HepG2 (cell line): ENCODE measurements around the gene FECH. TPM values are rescaled to one million over a fixed set of nuclear protein-coding genes. Genes with fewer than 3 reads are reported as not detected.
A peak's percentile ranks its signal among the peaks of the same experiment; 100 is the strongest.

ENCODE experiments used
- ATAC-seq: fragments of 200-7000 bp; cut with Tn5 transposase; 3 replicates; pipeline ENCODE4 v1.9.1; 2020; ENCODE audit warnings: mild to moderate bottlenecking, moderate library complexity
- BruUV-seq: library from RNA; stranded (reverse); fragments of 400-500 nt; replicated peaks from 2 replicates; lab custom pipeline; 2021; lab: Mats Ljungman, UMichigan
- CTCF ChIA-PET: fragments of 300-600 bp; formaldehyde crosslinking; extraction: SDS; loops from one replicate; lab custom pipeline; 2021; ENCODE audit warnings: low total read pairs, inconsistent platforms, low intra/inter-chr PET ratio; lab: Yijun Ruan, JAX
- POLR2A ChIA-PET: fragments of 350-600 bp; sonication (Branson Sonifier 250); formaldehyde crosslinking; loops from one replicate; lab custom pipeline; 2020; ENCODE audit warnings: antibody characterized with exemption, inconsistent platforms; lab: Yijun Ruan, JAX
- DNase-seq: peaks from one replicate; pipeline ENCODE4 v3.0.0-alpha.2; 2015; ENCODE audit warnings: low spot score
- FAIRE-seq: peaks from 3 replicates; lab custom pipeline; 2011; peaks lifted over from hg19 to GRCh38; lab: Jason Lieb, UNC
- H2AFZ ChIP-seq: one replicate; pipeline ENCODE4 v1.6.1; 2011; ENCODE audit warnings: low read length, inconsistent platforms
- H3K27ac ChIP-seq: fragments of 300-600 bp; 3 replicates; pipeline ENCODE4 v1.8.0; 2011; ENCODE audit warnings: mixed run types, mild to moderate bottlenecking, mixed read lengths, low read length, inconsistent platforms; ENCODE audit not compliant: insufficient read depth; ENCODE audit errors: extremely low read length
- H3K27me3 ChIP-seq, 2 experiments: fragments of 200-600 bp in 1 of 2; 2 replicates in 1 of 2; 3 replicates in 1 of 2; pipeline versions ENCODE4 v1.6.0 to v1.8.0; 2011; ENCODE audit warnings: low read length in 2 of 2, mild to moderate bottlenecking in 2 of 2, moderate library complexity in 2 of 2, inconsistent platforms in 1 of 2; ENCODE audit not compliant: insufficient read depth in 2 of 2, control insufficient read depth in 1 of 2
- H3K36me3 ChIP-seq, 2 experiments: fragments of 200-600 bp in 1 of 2; replicated peaks in 1 of 2; 2 replicates in 1 of 2; 3 replicates in 1 of 2; pipeline versions ENCODE4 v1.5.1 to v1.8.0; 2011; ENCODE audit warnings: low read length in 2 of 2, inconsistent platforms in 1 of 2; ENCODE audit not compliant: insufficient read depth in 2 of 2, control insufficient read depth in 1 of 2
- H3K4me1 ChIP-seq: 2 replicates; pipeline ENCODE4 v1.5.1; 2012; ENCODE audit warnings: low read length, inconsistent platforms; ENCODE audit not compliant: insufficient read depth
- H3K4me2 ChIP-seq: 2 replicates; pipeline ENCODE4 v1.6.0; 2011; ENCODE audit warnings: low read depth, low read length, inconsistent platforms
- H3K4me3 ChIP-seq, 3 experiments: fragments of 200-600 bp in 1 of 3; sonication (generic), shearing (Covaris generic) in 1 of 3; replicated peaks in 1 of 3; 2 replicates each; pipeline ENCODE4 v1.5.1; 2011 to 2016; ENCODE audit warnings: low read length in 3 of 3, inconsistent platforms in 2 of 3, low read depth in 2 of 3, mild to moderate bottlenecking in 2 of 3, control low read depth in 1 of 3, mixed read lengths in 1 of 3; ENCODE audit not compliant: insufficient read depth in 1 of 3
- H3K79me2 ChIP-seq: one replicate; pipeline ENCODE4 v1.6.1; 2011; ENCODE audit warnings: low read length, inconsistent platforms; ENCODE audit not compliant: insufficient read depth
- H3K9ac ChIP-seq: 2 replicates; pipeline ENCODE4 v1.6.0; 2011; ENCODE audit warnings: mild to moderate bottlenecking, low read depth, low read length, inconsistent platforms; ENCODE audit not compliant: insufficient read depth
- H3K9me3 ChIP-seq: 2 replicates; pipeline ENCODE4 v1.5.1; 2012; ENCODE audit warnings: mild to moderate bottlenecking, low read length
- H4K20me1 ChIP-seq: 2 replicates; pipeline ENCODE4 v1.6.0; 2011; ENCODE audit warnings: inconsistent platforms, mild to moderate bottlenecking, low read length, moderate library complexity; ENCODE audit not compliant: insufficient read depth
- MZF1 ChIP-seq: sonication (generic); formaldehyde crosslinking; IDR thresholded peaks from 2 replicates; pipeline ENCODE4 v1.8.1; 2023; ENCODE audit warnings: mild to moderate bottlenecking, missing genetic modification reagents, borderline replicate concordance
- RAD21 ChIP-seq: fragments of 450-650 bp; formaldehyde crosslinking; IDR thresholded peaks from 2 replicates; pipeline ENCODE4 v1.5.0; 2020; ENCODE audit warnings: mild to moderate bottlenecking
- RARG ChIP-seq: sonication (generic); formaldehyde crosslinking; IDR thresholded peaks from 2 replicates; pipeline ENCODE4 v1.4.0; 2020; ENCODE audit warnings: low read depth, mild to moderate bottlenecking, missing genetic modification reagents
- RFXAP ChIP-seq: sonication (generic); formaldehyde crosslinking; IDR thresholded peaks from 2 replicates; pipeline ENCODE4 v1.4.0; 2020; ENCODE audit warnings: missing genetic modification reagents, borderline replicate concordance
- SRSF4 ChIP-seq: fragments of 200-400 bp; formaldehyde crosslinking; IDR thresholded peaks from one replicate; pipeline ENCODE4 v1.6.1; 2018; ENCODE audit warnings: mild to moderate bottlenecking, low read depth, low read length, moderate library complexity; ENCODE audit not compliant: poor library complexity, severe bottlenecking
- USF2 ChIP-seq, 2 experiments: sonication (generic) in 1 of 2; formaldehyde crosslinking in 1 of 2; IDR thresholded peaks; 2 replicates each; pipeline versions ENCODE4 v1.5.1 to v1.6.1; 2011 to 2020; ENCODE audit warnings: borderline replicate concordance in 1 of 2, low read depth in 1 of 2, low read length in 1 of 2, mild to moderate bottlenecking in 1 of 2, missing genetic modification reagents in 1 of 2, moderate library complexity in 1 of 2
- ZFP82 ChIP-seq: sonication (generic); formaldehyde crosslinking; IDR thresholded peaks from 2 replicates; pipeline ENCODE4 v1.5.1; 2020; ENCODE audit warnings: mild to moderate bottlenecking, missing genetic modification reagents, borderline replicate concordance
- in situ Hi-C: cut with HindIII; loops from 2 replicates; pipeline ENCODE4 v1.10.0; 2017; ENCODE audit warnings: low pct_unique_long_range_greater_than_20kb; ENCODE audit not compliant: extremely low pct_ligation_motif_present
- intact Hi-C: fragments of 100-400 bp; cut with micrococcal nuclease; formaldehyde crosslinking; loops from one replicate; pipeline ENCODE4 v1.10.0; 2022; ENCODE audit not compliant: unreplicated experiment
- polyA plus RNA-seq, 8 experiments: library from polyadenylated mRNA; depleted of rRNA in 3 of 8; stranded (reverse) in 7 of 8; unstranded in 1 of 8; fragments of >200 nt; fragmentation: Illumina TruSeq in 4 of 8; extraction: Trizol in 4 of 8; gene quantifications; 2 replicates each; pipeline versions ENCODE4 v1.2.1 to v1.2.3, GENCODE V29; 2011 to 2016; ENCODE audit warnings: low read depth in 4 of 8, missing spikeins in 1 of 8, mixed read lengths in 1 of 8; ENCODE audit not compliant: insufficient read depth in 1 of 8
- total RNA-seq, 5 experiments: library from RNA; depleted of rRNA; stranded (reverse); fragments of >200 nt; fragmentation: Illumina TruSeq; extraction: Trizol; gene quantifications; 2 replicates each; pipeline ENCODE4 v1.2.3, GENCODE V29; 2016; ENCODE audit warnings: low read depth in 1 of 5

The FECH gene
- total and polyA plus RNA-seq, 2 of the 13 experiments (the other 11 are each of a cell fraction or from before 2014, with no cell fraction given): 14.7 to 21.9 TPM

GRCh38 chr18:57538614-57539013, 47.9 kb downstream of the FECH start (continued):
- TF ChIP-seq SRSF4: no peak
- TF ChIP-seq USF2 (IDR thresholded peaks at IDR 0.05; ENCODE audit: low read depth, low read length): no peak
- no peak for TF ChIP-seq USF2 (CRISPR knock-in tag; IDR thresholded peaks at IDR 0.05; ENCODE audit: borderline replicate concordance)
- TF ChIP-seq ZFP82 (CRISPR knock-in tag): no peak
- no peak for TF ChIP-seq RAD21 (CRISPR knock-in tag)

GRCh38 chr18:57534511-57534909, 52.0 kb downstream of the FECH start:
- POLR2A ChIA-PET: no interaction called here
- Histone ChIP-seq H3K27me3 (no peaks in the 10 kb centered on the region; a peak in 1 of 5 replicates), H3K9me3 (no peaks in the 10 kb centered on the region), H2AFZ (no peak overlapping the region), H3K4me2 (peak overlapping the region; percentile 87; the same call in 1 of the 2 replicates), H3K4me1 (peaks cover 36% of the 10 kb centered on the region), H3K36me3 (no peaks in the 10 kb centered on the region), H3K4me3 (no peak overlapping the region), H3K27ac (no peak overlapping the region), H4K20me1 (no peaks in the 10 kb centered on the region), H3K9ac (no peak overlapping the region), H3K79me2 (no peaks in the 10 kb centered on the region)
- ATAC-seq (no peak), DNase-seq (no peak), FAIRE-seq (no peak)
- in situ Hi-C loops: no loop called here
- TF ChIP-seq RFXAP (CRISPR knock-in tag) (no peak), MZF1 (CRISPR knock-in tag) (no peak), RARG (no peak)
- intact Hi-C loops: no loop called here
- BruUV-seq: no TSS peak
- CTCF ChIA-PET: no interaction called here
